HEK293 (cell line): Measurements from ENCODE around the gene GTF2H3.
A peak's percentile ranks its signal among the peaks of the same experiment; 100 is the strongest.

Experiments used
- BCL11A ChIP-seq: fragments of 450-650 bp; formaldehyde crosslinking; IDR thresholded peaks from 2 replicates; pipeline ENCODE4 v1.5.1; 2016; ENCODE audit warnings: low read depth, missing biosample characterization, missing genetic modification characterization
- GFI1B ChIP-seq: fragments of 450-650 bp; formaldehyde crosslinking; IDR thresholded peaks from 2 replicates; pipeline ENCODE4 v1.5.1; 2016; ENCODE audit warnings: missing biosample characterization, missing genetic modification characterization
- KLF9 ChIP-seq: fragments of 450-650 bp; formaldehyde crosslinking; IDR thresholded peaks from 2 replicates; pipeline ENCODE4 v1.5.1; 2016; ENCODE audit warnings: missing biosample characterization, missing genetic modification characterization, low read depth
- REST ChIP-seq: fragments of 450-650 bp; formaldehyde crosslinking; IDR thresholded peaks from 2 replicates; pipeline ENCODE4 v1.5.1; 2016; ENCODE audit warnings: missing biosample characterization, missing genetic modification characterization
- SP3 ChIP-seq: fragments of 450-650 bp; formaldehyde crosslinking; IDR thresholded peaks from 2 replicates; pipeline ENCODE4 v1.5.1; 2016; ENCODE audit warnings: missing biosample characterization, missing genetic modification characterization
- ZBTB17 ChIP-seq: fragments of 450-650 bp; formaldehyde crosslinking; IDR thresholded peaks from 2 replicates; pipeline ENCODE4 v1.5.1; 2016; ENCODE audit warnings: missing biosample characterization, missing genetic modification characterization
- ZBTB44 ChIP-seq: fragments of 450-650 bp; IDR thresholded peaks from 2 replicates; pipeline ENCODE4 v1.5.1; 2018; ENCODE audit warnings: missing biosample characterization, mild to moderate bottlenecking, missing genetic modification characterization
- ZBTB49 ChIP-seq: fragments of 450-650 bp; formaldehyde crosslinking; IDR thresholded peaks from 2 replicates; pipeline ENCODE4 v1.5.1; 2016; ENCODE audit warnings: missing biosample characterization, missing genetic modification characterization, low read depth
- ZFHX2 ChIP-seq: fragments of 450-650 bp; formaldehyde crosslinking; conservative IDR thresholded peaks from 2 replicates; pipeline ENCODE4 v1.5.1; 2016; ENCODE audit warnings: missing biosample characterization, missing genetic modification characterization
- ZFP3 ChIP-seq: fragments of 450-650 bp; formaldehyde crosslinking; IDR thresholded peaks from 2 replicates; pipeline ENCODE4 v1.5.1; 2016; ENCODE audit warnings: low read depth, missing biosample characterization, missing genetic modification characterization
- ZNF112 ChIP-seq: fragments of 450-650 bp; formaldehyde crosslinking; IDR thresholded peaks from 2 replicates; pipeline ENCODE4 v1.5.0; 2017; ENCODE audit warnings: missing biosample characterization, missing genetic modification characterization
- ZNF138 ChIP-seq: fragments of 450-650 bp; formaldehyde crosslinking; IDR thresholded peaks from 2 replicates; pipeline ENCODE4 v1.5.1; 2016; ENCODE audit warnings: missing biosample characterization, missing genetic modification characterization, borderline replicate concordance
- ZNF140 ChIP-seq: fragments of 450-650 bp; formaldehyde crosslinking; IDR thresholded peaks from 2 replicates; pipeline ENCODE4 v1.5.1; 2016; ENCODE audit warnings: missing biosample characterization, missing genetic modification characterization
- ZNF155 ChIP-seq: fragments of 450-650 bp; formaldehyde crosslinking; IDR thresholded peaks from 2 replicates; pipeline ENCODE4 v1.5.1; 2016; ENCODE audit warnings: missing biosample characterization, missing genetic modification characterization
- ZNF16 ChIP-seq: fragments of 450-650 bp; formaldehyde crosslinking; IDR thresholded peaks from 2 replicates; pipeline ENCODE4 v1.5.1; 2016; ENCODE audit warnings: low read depth, missing biosample characterization, missing genetic modification characterization
- ZNF280C ChIP-seq: fragments of 450-650 bp; formaldehyde crosslinking; IDR thresholded peaks from 2 replicates; pipeline ENCODE4 v1.5.1; 2016; ENCODE audit warnings: missing biosample characterization, missing genetic modification characterization
- ZNF521 ChIP-seq: fragments of 450-650 bp; formaldehyde crosslinking; IDR thresholded peaks from 2 replicates; pipeline ENCODE4 v1.5.1; 2017; ENCODE audit warnings: missing biosample characterization, mild to moderate bottlenecking, missing genetic modification characterization
- ZNF529 ChIP-seq: fragments of 450-650 bp; formaldehyde crosslinking; IDR thresholded peaks from 2 replicates; pipeline ENCODE4 v1.5.1; 2017; ENCODE audit warnings: missing genetic modification characterization, missing biosample characterization; ENCODE audit not compliant: insufficient replicate concordance
- ZNF555 ChIP-seq: fragments of 450-650 bp; formaldehyde crosslinking; conservative IDR thresholded peaks from 2 replicates; pipeline ENCODE4 v1.5.1; 2017; ENCODE audit warnings: missing biosample characterization, mild to moderate bottlenecking, missing genetic modification characterization, inconsistent platforms
- ZNF561 ChIP-seq: fragments of 450-650 bp; IDR thresholded peaks from 2 replicates; pipeline ENCODE4 v1.5.1; 2018; ENCODE audit warnings: missing biosample characterization, missing genetic modification characterization, borderline replicate concordance
- ZNF610 ChIP-seq: fragments of 450-650 bp; formaldehyde crosslinking; IDR thresholded peaks from 2 replicates; pipeline ENCODE4 v1.5.1; 2016; ENCODE audit warnings: missing biosample characterization, missing genetic modification characterization, borderline replicate concordance
- ZNF768 ChIP-seq: fragments of 450-650 bp; formaldehyde crosslinking; IDR thresholded peaks from 2 replicates; pipeline ENCODE4 v1.5.1; 2018; ENCODE audit warnings: missing biosample characterization, mild to moderate bottlenecking, missing genetic modification characterization
- ZNF785 ChIP-seq: fragments of 450-650 bp; formaldehyde crosslinking; IDR thresholded peaks from 2 replicates; pipeline ENCODE4 v1.5.1; 2016; ENCODE audit warnings: missing biosample characterization, missing genetic modification characterization
- ZNF830 ChIP-seq: fragments of 450-650 bp; IDR thresholded peaks from 2 replicates; pipeline ENCODE4 v1.5.0; 2018; ENCODE audit warnings: missing biosample characterization, missing genetic modification characterization, low read depth, mild to moderate bottlenecking, moderate library complexity
- ZNF843 ChIP-seq: fragments of 450-650 bp; formaldehyde crosslinking; IDR thresholded peaks from 2 replicates; pipeline ENCODE4 v1.5.1; 2016; ENCODE audit warnings: missing biosample characterization, missing genetic modification characterization
- ZSCAN16 ChIP-seq: fragments of 450-650 bp; formaldehyde crosslinking; IDR thresholded peaks from 2 replicates; pipeline ENCODE4 v1.5.1; 2016; ENCODE audit warnings: missing biosample characterization, missing genetic modification characterization
- ZSCAN4 ChIP-seq: fragments of 450-650 bp; formaldehyde crosslinking; IDR thresholded peaks from 2 replicates; pipeline ENCODE4 v1.5.1; 2017; ENCODE audit warnings: missing biosample characterization, missing genetic modification characterization

GTF2H3 gene

GRCh38 chr12:123601602-123602489, 31.8 kb upstream of the GTF2H3 start, which contains the start of gene DDX55 (continued):
- TF ChIP-seq KLF9 (tag by site-specific recombination) (peak; percentile 93), ZNF610 (peak; percentile 84; the same call in 1 of the 2 replicates), ZFHX2 (tag by site-specific recombination) (peak; percentile 89), ZSCAN16 (tag by site-specific recombination) (no peak), ZFP3 (tag by site-specific recombination) (no peak), ZNF140 (tag by site-specific recombination) (no peak), ZNF16 (tag by site-specific recombination) (0 out of 2 replicates have a peak, but pooled peaks have one; percentile 22), ZNF768 (no peak; the same call in 1 of the 2 replicates), ZNF529 (tag by site-specific recombination) (no peak), GFI1B (tag by site-specific recombination) (peak; percentile 65; the same call in 1 of the 2 replicates), REST (tag by site-specific recombination) (peak; percentile 75), SP3 (peak; percentile 88), ZNF843 (tag by site-specific recombination) (peak; percentile 89), BCL11A (tag by site-specific recombination) (no peak; the same call in none of the 2 replicates), ZNF555 (tag by site-specific recombination) (no peak), ZNF830 (tag by site-specific recombination) (no peak), ZNF280C (no peak), ZNF138 (no peak), ZNF521 (no peak), ZNF785 (tag by site-specific recombination) (peak; percentile 86; the same call in 1 of the 2 replicates), ZNF561 (tag by site-specific recombination) (peak; percentile 98), ZBTB17 (tag by site-specific recombination) (peak; percentile 98), ZSCAN4 (peak; percentile 78), ZBTB44 (peak; percentile 55; the same call in 1 of the 2 replicates), ZNF112 (tag by site-specific recombination) (no peak), ZNF155 (tag by site-specific recombination) (no peak), ZBTB49 (tag by site-specific recombination) (no peak; the same call in 1 of the 2 replicates)
